CD14-positive monocyte (primary cell): ENCODE measurements around the gene PLA2G10. TPM values are rescaled to one million over a fixed set of nuclear protein-coding genes. Genes with fewer than 3 reads are reported as not detected.

Experiments
- DNase-seq, 3 donors: peaks; one replicate each; pipeline ENCODE4 v3.0.0-alpha.2; 2011 to 2022
- H2AFZ ChIP-seq: 2 replicates; pipeline ENCODE4 v1.6.0; 2012; ENCODE audit warnings: mild to moderate bottlenecking, low read depth, low read length, inconsistent platforms; ENCODE audit not compliant: insufficient read depth, poor library complexity, severe bottlenecking
- H3K27ac ChIP-seq, 2 donors: 1 replicate in 1 of 2; 2 replicates in 1 of 2; pipeline ENCODE4 v1.5.1; 2012 to 2013; ENCODE audit warnings: low read length in 2 of 2, control low read depth in 1 of 2, inconsistent platforms in 1 of 2, low read depth in 1 of 2, mild to moderate bottlenecking in 1 of 2
- H3K27me3 ChIP-seq, 2 donors: one replicate each; pipeline versions ENCODE4 v1.6.0 to v1.6.1; 2011 to 2013; ENCODE audit warnings: low read length in 2 of 2; ENCODE audit not compliant: control insufficient read depth in 2 of 2, insufficient read depth in 2 of 2
- H3K36me3 ChIP-seq, 2 donors: replicated peaks in 1 of 2; 1 replicate in 1 of 2; 2 replicates in 1 of 2; pipeline versions ENCODE4 v1.5.1 to v1.6.1; 2012 to 2013; ENCODE audit warnings: low read length in 2 of 2, control low read depth in 1 of 2, inconsistent platforms in 1 of 2, mild to moderate bottlenecking in 1 of 2; ENCODE audit not compliant: insufficient read depth in 2 of 2, control insufficient read depth in 1 of 2
- H3K4me1 ChIP-seq, 2 donors: 1 replicate in 1 of 2; 2 replicates in 1 of 2; pipeline versions ENCODE4 v1.5.1 to v1.6.1; 2012 to 2013; ENCODE audit warnings: low read length in 2 of 2, control low read depth in 1 of 2, inconsistent platforms in 1 of 2, mild to moderate bottlenecking in 1 of 2, moderate library complexity in 1 of 2; ENCODE audit not compliant: insufficient read depth in 2 of 2, control insufficient read depth in 1 of 2
- H3K4me2 ChIP-seq: replicated peaks from 2 replicates; pipeline ENCODE3; 2012; ENCODE audit warnings: low read length, moderate library complexity, mild to moderate bottlenecking; ENCODE audit not compliant: poor library complexity, severe bottlenecking; ENCODE audit errors: extremely low read depth
- H3K4me3 ChIP-seq, 3 experiments: fragments of 200-600 bp in 1 of 3; sonication (generic) in 1 of 3; replicated peaks in 1 of 3; 1 replicate in 2 of 3; 2 replicates in 1 of 3; pipeline ENCODE4 v1.5.1; 2011 to 2013; ENCODE audit warnings: low read length in 3 of 3, mild to moderate bottlenecking in 3 of 3, control low read depth in 2 of 3, low read depth in 2 of 3, inconsistent platforms in 1 of 3, moderate library complexity in 1 of 3
- H3K79me2 ChIP-seq: 2 replicates; pipeline ENCODE4 v1.6.0; 2012; ENCODE audit warnings: mild to moderate bottlenecking, control low read depth, inconsistent platforms, low read length, moderate library complexity; ENCODE audit not compliant: insufficient read depth
- H3K9ac ChIP-seq: 2 replicates; pipeline ENCODE4 v1.6.0; 2017; ENCODE audit warnings: low read length, mild to moderate bottlenecking; ENCODE audit not compliant: insufficient read depth, poor library complexity, severe bottlenecking
- H3K9me3 ChIP-seq, 2 donors: replicated peaks in 1 of 2; 1 replicate in 1 of 2; 2 replicates in 1 of 2; pipeline versions ENCODE4 v1.5.1 to v1.6.1; 2012 to 2013; ENCODE audit warnings: low read length in 2 of 2, control low read depth in 1 of 2; ENCODE audit not compliant: control insufficient read depth in 1 of 2, insufficient read depth in 1 of 2
- H4K20me1 ChIP-seq: 2 replicates; pipeline ENCODE4 v1.6.0; 2012; ENCODE audit warnings: mild to moderate bottlenecking, low read length, control low read depth, moderate library complexity; ENCODE audit not compliant: insufficient read depth
- H3K27ac Mint-ChIP-seq, 7 donors: one replicate each; pipeline ENCODE4 v1.8.0; 2020; ENCODE audit warnings: mild to moderate bottlenecking in 7 of 7, mixed read lengths in 7 of 7, moderate library complexity in 6 of 7, inconsistent platforms in 2 of 7
- H3K27me3 Mint-ChIP-seq, 3 donors: one replicate each; pipeline ENCODE4 v1.8.0; 2021 to 2022; ENCODE audit warnings: low read depth in 3 of 3, mild to moderate bottlenecking in 3 of 3, mixed read lengths in 3 of 3, moderate library complexity in 3 of 3, inconsistent platforms in 1 of 3
- H3K36me3 Mint-ChIP-seq, 2 donors: one replicate each; pipeline ENCODE4 v1.8.0; 2020; ENCODE audit warnings: mixed read lengths in 2 of 2, inconsistent platforms in 1 of 2, mild to moderate bottlenecking in 1 of 2
- H3K4me1 Mint-ChIP-seq: one replicate; pipeline ENCODE4 v1.8.0; 2020; ENCODE audit warnings: mild to moderate bottlenecking, mixed read lengths
- H3K4me3 Mint-ChIP-seq, 2 donors: one replicate each; pipeline ENCODE4 v1.8.0; 2020; ENCODE audit warnings: mild to moderate bottlenecking in 2 of 2, mixed read lengths in 2 of 2, moderate library complexity in 1 of 2
- H3K9me3 Mint-ChIP-seq, 7 donors: one replicate each; pipeline ENCODE4 v1.8.0; 2020 to 2022; ENCODE audit warnings: mixed read lengths in 7 of 7, mild to moderate bottlenecking in 6 of 7, moderate library complexity in 6 of 7, inconsistent platforms in 2 of 7
- WGBS: methylation state at CpG from one replicate; pipeline ENCODE4 v1.1.5; 2013; ENCODE audit warnings: missing lambda C conversion rate; ENCODE audit not compliant: insufficient coverage; 5-methylcytosine and 5-hydroxymethylcytosine counted together
- intact Hi-C, 2 donors: fragments of 100-400 bp; cut with micrococcal nuclease; formaldehyde crosslinking; loops; one replicate each; pipeline versions ENCODE4 v1.15.0 to v1.15.1; 2023
- polyA plus RNA-seq, 3 donors: library from polyadenylated mRNA; depleted of rRNA in 1 of 3; unstranded in 2 of 3; stranded (reverse) in 1 of 3; fragments of 300-500 nt in 2 of 3; fragments of >200 nt in 1 of 3; fragmentation: Illumina TruSeq in 2 of 3; gene quantifications; 1 replicate in 2 of 3; 2 replicates in 1 of 3; pipeline ENCODE4 v1.2.3, GENCODE V29; 2012 to 2021
- TF ChIP-seq, protein P1 (sequence below): fragments of 200-600 bp; IDR thresholded peaks from one replicate; pipeline ENCODE4 v1.8.0; 2022; ENCODE audit warnings: antibody characterized with exemption, mild to moderate bottlenecking

Gene PLA2G10
- polyA plus RNA-seq, 3 donors = not detected

DNA sequence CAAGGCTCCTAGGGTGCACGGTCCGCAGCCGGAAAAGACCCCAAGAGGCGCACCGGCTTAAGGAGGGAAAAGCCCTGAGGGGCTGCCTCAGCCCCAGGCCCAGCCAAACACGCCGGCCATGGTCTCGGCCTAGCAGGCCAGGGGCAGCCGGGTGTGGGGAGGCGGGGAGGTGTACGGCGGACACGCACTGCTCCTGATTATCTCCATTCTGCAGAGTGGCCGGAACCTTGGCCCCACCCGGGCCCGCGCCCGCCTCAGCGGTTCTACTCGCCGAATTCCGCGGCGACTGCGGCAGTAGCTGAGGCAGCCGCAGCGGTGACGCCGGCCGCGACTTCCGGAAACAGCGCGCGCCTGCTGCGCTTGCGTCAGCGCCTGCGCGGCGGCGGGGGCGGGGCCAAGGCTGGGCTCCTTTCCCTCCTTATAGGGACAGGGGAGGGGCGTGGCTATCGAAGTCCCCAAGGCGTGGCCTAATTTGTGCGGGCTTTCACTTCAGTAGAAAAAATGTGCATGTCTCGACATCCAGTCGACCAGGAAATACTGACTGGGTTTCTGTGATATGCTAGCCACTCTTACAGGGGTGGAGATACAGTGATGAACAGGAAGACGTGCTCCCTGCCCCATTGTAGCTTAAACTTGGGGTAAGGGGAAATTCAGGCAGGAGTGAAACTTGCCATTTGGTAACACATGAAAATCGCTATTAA lies 64.0 kb downstream of the PLA2G10 start, which contains the start of gene PARN:
PARN (minus strand) TSS at position 342 of the 701 bp plus-strand sequence; CDS start at position 207, 135 bp downstream.
- Mint-ChIP-seq H3K27ac (peak within 1 kb of the TSS; percentile 95 to 100 (median 97)), H3K9me3 (peaks cover 0 to 3% (median 0%) of the 10 kb centered on the region in 7 donors), H3K4me3 (peak within 1 kb of the TSS; percentile 82 to 89), H3K27me3 (no peaks in the 10 kb centered on the region), H3K36me3 (peaks cover 25 to 28% of the 10 kb centered on the region in 2 donors), H3K4me1 (peaks cover 35% of the 10 kb centered on the region)
- TF ChIP-seq, protein P1, sequence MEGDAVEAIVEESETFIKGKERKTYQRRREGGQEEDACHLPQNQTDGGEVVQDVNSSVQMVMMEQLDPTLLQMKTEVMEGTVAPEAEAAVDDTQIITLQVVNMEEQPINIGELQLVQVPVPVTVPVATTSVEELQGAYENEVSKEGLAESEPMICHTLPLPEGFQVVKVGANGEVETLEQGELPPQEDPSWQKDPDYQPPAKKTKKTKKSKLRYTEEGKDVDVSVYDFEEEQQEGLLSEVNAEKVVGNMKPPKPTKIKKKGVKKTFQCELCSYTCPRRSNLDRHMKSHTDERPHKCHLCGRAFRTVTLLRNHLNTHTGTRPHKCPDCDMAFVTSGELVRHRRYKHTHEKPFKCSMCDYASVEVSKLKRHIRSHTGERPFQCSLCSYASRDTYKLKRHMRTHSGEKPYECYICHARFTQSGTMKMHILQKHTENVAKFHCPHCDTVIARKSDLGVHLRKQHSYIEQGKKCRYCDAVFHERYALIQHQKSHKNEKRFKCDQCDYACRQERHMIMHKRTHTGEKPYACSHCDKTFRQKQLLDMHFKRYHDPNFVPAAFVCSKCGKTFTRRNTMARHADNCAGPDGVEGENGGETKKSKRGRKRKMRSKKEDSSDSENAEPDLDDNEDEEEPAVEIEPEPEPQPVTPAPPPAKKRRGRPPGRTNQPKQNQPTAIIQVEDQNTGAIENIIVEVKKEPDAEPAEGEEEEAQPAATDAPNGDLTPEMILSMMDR = no peak
- DNase-seq = peak; percentile 96 to 97 (median 97)
- intact Hi-C loops = loop anchor here (5.0 to 10.0 kb wide), 5 partner anchors 345 to 1255 kb away; partner anchors contain the start of genes ERCC4 (in 2 of the 2), CEP20 (in 1 of the 2) and MARF1 (in 1 of the 2)
- H3K27me3 ChIP-seq = no peaks in the 10 kb centered on the region
- H3K9ac ChIP-seq = peak within 1 kb of the TSS; percentile 95
- peak within 1 kb of the TSS; percentile 84 to 93 for H3K27ac ChIP-seq
- peaks cover 49% of the 10 kb centered on the region for H3K79me2 ChIP-seq
- H3K4me3 ChIP-seq = peak within 1 kb of the TSS; percentile 58 to 97 (median 83)
- peak within 1 kb of the TSS; percentile 76 for H2AFZ ChIP-seq
- H3K9me3 ChIP-seq = no peaks in the 10 kb centered on the region
- peak within 1 kb of the TSS; percentile 84 for H3K4me2 ChIP-seq
- under 1% methylated on average over 50 of the region's 51 CpGs for WGBS
- peaks cover 11% of the 10 kb centered on the region for H4K20me1 ChIP-seq
- H3K4me1 ChIP-seq = peaks cover 39 to 48% of the 10 kb centered on the region in 2 donors
- peaks cover 19 to 36% of the 10 kb centered on the region in 2 donors for H3K36me3 ChIP-seq

DNA sequence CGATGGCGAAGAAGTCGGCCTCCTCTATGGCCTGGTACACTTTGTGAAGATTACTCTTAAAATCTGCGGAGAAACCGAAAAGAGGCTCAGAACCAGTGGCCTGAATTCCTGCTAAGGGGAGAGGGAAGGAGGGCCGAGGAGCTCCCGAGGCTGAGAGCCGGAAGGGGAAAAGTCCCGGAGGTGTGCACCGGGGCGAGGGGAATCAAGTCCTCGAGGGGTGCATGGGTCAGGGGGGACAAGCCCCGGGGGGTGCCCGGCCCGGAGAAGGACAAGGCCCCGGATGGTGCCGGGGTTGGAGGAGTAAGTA lies 64.5 kb downstream of the PLA2G10 start:
- H3K4me1 ChIP-seq = peaks cover 39 to 46% of the 10 kb centered on the region in 2 donors
- H3K4me1 Mint-ChIP-seq = peaks cover 30% of the 10 kb centered on the region
- H3K4me3 Mint-ChIP-seq = peak overlapping the region; percentile 82 to 89
- peak overlapping the region; percentile 58 to 97 (median 83) for H3K4me3 ChIP-seq
- H3K36me3 ChIP-seq = peaks cover 21 to 41% of the 10 kb centered on the region in 2 donors
- H3K9ac ChIP-seq = peak overlapping the region; percentile 95
- H3K27me3 ChIP-seq = no peaks in the 10 kb centered on the region
- 1% methylated on average over 17 of the region's 17 CpGs for WGBS
- intact Hi-C loops = loop anchor here in 1 of 2 donors (10.0 kb wide), 2 partner anchors 345 to 705 kb away; partner anchors contain the start of gene ERCC4
- H3K9me3 ChIP-seq = no peaks in the 10 kb centered on the region
- peaks cover 44% of the 10 kb centered on the region for H3K79me2 ChIP-seq
- peak overlapping the region; percentile 84 to 93 for H3K27ac ChIP-seq
- H3K27ac Mint-ChIP-seq = peak overlapping the region; percentile 87 to 100 (median 95)
- H4K20me1 ChIP-seq = peaks cover 6% of the 10 kb centered on the region
- peak overlapping the region; percentile 76 for H2AFZ ChIP-seq
- peaks cover 30 to 33% of the 10 kb centered on the region in 2 donors for H3K36me3 Mint-ChIP-seq
- no peaks in the 10 kb centered on the region for H3K27me3 Mint-ChIP-seq
- peak overlapping the region; percentile 84 for H3K4me2 ChIP-seq
- H3K9me3 Mint-ChIP-seq = peaks cover 0 to 3% (median 0%) of the 10 kb centered on the region in 7 donors
- DNase-seq = no peak
- TF ChIP-seq, protein P1 = no peak
